GM18858 (cell line): ENCODE data around the gene ACTL7B.
A peak's percentile ranks its signal among the peaks of the same experiment; 100 is the strongest.
"Not testable (repeated sequence)": the region's sequence is repeated elsewhere in the genome, so short reads cannot be mapped to it uniquely, and the experiment has no call there.

Source experiments
- ATAC-seq: cut with Tn5 transposase; IDR thresholded peaks from one replicate; pipeline ENCODE4 v1.9.1; 2021; ENCODE audit not compliant: unreplicated experiment

The ACTL7B gene

GRCh38 chr9:108869092-108869725 lies 13.4 kb upstream of the ACTL7B start:
- ATAC-seq: no peak

DNA sequence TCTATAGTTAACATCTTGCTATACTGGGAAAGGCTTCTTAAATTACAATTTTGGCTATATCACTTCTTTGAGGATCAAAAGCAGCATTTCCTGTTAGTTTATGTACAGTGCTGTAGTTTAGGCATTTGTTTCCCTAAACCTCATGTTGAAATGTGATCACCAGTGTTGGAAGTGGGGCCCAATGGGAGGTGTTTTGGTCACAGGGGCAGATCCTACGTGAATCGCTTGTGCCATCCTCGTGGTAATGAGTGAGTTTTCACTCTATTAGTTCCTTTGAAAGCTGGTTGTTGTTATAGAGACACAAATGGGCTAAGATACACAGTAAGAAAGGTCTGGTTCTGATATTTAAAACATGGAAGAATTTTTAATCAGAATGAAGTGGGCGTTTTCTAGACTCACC lies 12.0 kb upstream of the ACTL7B start:
- no peak for ATAC-seq

- no peak for ATAC-seq
Observed at GRCh38 chr9:108867116-108867515, 11.3 kb upstream of the ACTL7B start.

DNA sequence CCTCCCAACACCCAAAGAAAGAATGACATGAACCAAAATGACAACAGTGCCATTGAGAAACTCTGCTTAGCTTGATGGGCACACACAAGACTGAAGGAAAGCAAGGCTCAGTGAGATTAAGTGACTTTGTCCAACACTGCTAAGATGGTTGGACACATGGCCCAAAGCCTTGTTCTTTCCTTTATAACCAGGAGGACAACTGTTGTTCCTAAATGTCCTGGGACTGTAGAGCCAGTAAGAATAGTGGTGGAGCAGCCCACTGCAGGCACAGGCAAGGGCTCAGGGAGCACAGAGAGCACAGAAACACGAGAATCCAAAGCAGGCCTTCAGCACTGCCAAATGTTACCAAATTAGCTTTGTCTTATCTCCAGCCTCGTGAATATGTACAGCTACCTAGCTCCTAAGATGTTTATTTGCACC lies 10.2 kb upstream of the ACTL7B start:
- no peak for ATAC-seq

DNA sequence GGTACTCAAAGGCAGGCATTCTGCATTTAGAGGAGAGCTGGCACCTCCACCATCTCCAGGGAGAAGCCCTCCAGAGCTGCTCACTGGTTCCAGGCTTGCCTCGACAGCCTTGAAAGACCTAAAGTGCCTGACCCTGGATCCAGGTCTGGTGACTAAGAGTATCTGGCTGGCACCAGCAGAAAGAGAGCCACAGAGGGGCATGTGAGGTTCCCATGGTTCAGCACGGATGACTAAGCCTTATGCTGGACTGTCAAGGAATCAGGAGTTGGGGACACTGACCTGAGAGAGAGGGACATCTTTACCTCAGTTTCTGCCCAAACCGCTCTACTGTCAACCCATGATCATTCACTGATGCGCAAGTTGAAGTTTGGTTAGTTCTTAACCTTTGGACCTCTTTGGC lies 9.3 kb upstream of the ACTL7B start:
- no peak for ATAC-seq

- ATAC-seq: no peak
Observed at GRCh38 chr9:108864446-108864845, 8.7 kb upstream of the ACTL7B start.

GRCh38 chr9:108863891-108864290 lies 8.1 kb upstream of the ACTL7B start:
- ATAC-seq: no peak

- no peak for ATAC-seq
Observed at GRCh38 chr9:108861997-108862396, 6.2 kb upstream of the ACTL7B start, which contains the start of gene ACTL7A. Gene ACTL7A (plus strand): TSS chr9:108862266. CDS start chr9:108862323, 57 bp downstream.

DNA sequence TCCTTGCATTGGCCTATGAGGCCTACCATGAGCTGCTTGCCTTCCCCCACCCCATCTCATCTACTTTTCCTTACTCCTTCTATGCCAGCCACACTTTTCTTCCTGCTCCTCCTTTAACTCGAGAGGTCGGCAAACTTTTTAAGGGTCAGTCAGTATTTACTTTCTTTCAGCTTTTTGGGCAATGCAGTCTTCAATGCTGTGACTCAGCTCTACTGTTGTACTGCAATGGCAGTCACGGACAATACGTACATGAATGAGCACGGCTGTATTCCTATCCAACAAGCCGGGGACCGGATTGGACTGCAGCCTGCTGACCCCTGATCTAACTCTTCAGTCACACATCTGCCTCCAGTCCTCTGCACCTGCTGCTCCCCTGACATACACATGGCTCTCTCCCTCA lies 5.7 kb upstream of the ACTL7B start:
- no peak for ATAC-seq

GRCh38 chr9:108860764-108861163 lies 5.0 kb upstream of the ACTL7B start:
- ATAC-seq: no peak

- no peak for ATAC-seq
Observed at GRCh38 chr9:108860354-108860753, 4.6 kb upstream of the ACTL7B start.

- ATAC-seq: peak; percentile 67
Observed at GRCh38 chr9:108859459-108860114, 3.8 kb upstream of the ACTL7B start.

- ATAC-seq: no peak
Observed at GRCh38 chr9:108857572-108857971, 1.8 kb upstream of the ACTL7B start.

- no peak for ATAC-seq
Observed at GRCh38 chr9:108855529-108855886, 278 bp downstream of the ACTL7B start.

DNA sequence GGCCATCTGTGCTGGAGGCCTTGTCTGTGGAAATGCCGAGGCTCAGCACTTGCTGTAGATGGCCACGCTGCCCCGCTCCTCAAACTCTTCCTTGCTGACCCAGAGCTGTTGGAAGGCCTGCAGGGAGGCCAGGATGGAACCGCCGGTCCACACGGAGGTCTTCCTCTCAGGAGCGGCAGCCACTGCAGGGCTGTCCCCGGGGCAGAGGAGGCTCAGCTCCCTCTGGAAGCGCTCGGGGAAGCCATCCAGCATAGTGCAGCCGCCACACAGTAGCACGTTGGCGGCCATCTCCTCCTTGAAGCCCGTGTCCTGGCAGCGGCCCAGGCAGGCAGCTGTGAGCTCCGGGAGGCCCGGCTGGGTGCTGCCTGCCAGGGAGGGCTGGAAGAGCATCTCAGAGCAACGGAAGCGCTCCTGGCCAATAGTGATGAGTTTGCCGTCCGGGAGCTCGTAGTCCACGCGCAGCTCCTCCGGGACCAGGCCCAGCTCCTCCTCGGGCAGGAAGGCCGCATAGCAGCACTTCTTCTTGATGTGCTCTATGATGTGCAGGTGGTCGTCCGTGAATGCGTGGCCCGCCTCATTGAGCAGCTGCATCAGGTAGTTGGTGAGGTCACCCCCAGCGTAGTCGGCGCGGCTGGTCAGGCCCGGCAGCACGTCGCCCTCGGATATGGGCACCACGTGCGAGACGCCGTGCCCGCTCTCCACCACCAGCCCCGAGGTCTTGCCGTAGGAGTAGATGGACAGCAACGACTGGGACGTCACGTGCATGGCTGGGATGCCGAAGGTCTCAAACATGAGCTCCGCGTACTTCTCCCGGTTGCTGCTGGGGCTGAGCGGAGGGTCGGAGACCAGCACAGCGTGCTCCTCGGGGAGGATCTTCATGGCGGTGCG lies 901 bp downstream of the ACTL7B start:
- no peak for ATAC-seq

DNA sequence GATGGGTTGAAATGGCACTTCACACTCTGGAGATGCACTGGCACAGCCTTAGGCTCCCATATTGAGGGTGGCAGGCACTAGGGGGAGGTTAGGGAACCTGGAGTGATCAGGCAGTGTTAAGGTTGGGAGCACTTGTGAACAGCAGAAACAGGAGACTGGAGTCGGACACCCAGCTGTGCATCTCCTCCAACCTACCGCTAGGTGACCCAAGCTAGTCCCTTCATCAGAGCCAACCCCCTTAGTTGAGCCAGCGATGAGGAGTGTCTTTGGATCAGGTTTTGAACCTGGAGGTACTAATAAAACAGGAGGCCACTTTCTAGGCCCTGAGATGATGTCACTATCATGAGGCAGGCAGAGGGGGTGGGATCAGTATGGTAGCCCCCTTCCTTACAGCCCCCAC lies 1.7 kb downstream of the ACTL7B start:
- no peak for ATAC-seq

DNA sequence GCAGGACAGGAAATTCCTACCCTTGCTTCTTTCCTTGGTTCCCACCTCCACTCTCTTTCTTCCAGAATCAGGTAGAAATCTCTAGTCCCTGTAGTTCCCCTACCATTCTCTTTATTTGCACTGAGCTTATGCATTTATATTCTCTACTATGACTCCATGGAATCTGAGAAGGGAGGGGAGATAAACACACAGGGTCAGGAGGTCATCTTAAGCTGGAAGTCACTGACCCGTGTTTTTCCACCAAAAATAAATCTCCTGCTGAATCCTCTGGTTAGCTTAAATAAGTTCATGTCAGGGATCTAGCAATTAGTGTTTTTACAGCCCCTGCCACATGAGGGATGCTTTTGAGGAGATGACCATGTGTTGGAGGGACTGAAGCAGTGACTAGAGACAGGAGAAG lies 3.7 kb downstream of the ACTL7B start:
- no peak for ATAC-seq

DNA sequence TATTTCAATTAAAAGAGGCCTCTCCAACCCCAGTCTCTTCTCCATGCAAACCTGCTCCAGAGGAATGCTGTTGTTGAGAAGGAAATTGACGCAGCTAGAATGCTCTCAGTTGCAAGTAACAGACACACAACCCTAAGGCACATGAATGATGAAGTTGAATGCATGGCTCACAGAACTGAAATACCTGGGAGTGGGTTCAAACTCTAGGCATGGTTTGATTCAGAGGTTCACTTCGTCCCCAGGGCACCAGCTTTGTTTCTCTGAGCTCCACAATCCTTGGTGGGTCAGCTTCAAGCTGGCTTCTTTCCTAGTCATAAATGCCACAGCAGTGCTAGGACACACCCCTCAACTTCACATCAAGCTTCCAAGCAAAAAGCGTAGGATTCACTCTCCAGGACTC lies 4.6 kb downstream of the ACTL7B start:
- no peak for ATAC-seq

GRCh38 chr9:108850293-108850897 lies 5.4 kb downstream of the ACTL7B start:
- no peak for ATAC-seq

DNA sequence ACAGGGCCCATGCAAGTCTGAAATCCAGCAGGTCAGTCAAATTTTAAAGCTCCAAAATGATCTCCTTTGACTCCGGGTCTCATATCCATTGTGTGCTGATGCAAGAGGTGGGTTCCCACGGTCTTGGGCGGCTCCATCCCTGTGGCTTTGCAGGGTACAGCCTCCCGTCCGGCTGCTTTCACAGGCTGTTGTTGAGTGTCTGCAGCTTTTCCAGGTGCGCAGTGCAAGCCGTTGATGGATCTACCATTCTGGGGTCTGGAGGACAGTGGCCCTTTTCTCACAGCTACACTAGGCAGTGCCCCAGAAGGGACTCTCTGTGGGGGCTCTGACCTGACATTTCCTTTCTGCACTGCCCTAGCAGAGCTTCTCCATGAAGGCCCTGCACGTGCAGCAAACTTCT lies 7.5 kb downstream of the ACTL7B start:
- ATAC-seq: not testable (repeated sequence)

- ATAC-seq: no peak
Observed at GRCh38 chr9:108845947-108846346, 9.8 kb downstream of the ACTL7B start.

- no peak for ATAC-seq
Observed at GRCh38 chr9:108845507-108845906, 10.3 kb downstream of the ACTL7B start.
